Vagina (tissue), 2 donors: ENCODE data around the gene SPATA46.

Experiments
- POLR2A ChIP-seq, 2 donors: fragments of 450-650 bp; IDR thresholded peaks; one replicate each; pipeline ENCODE4 v1.6.1; 2017; ENCODE audit warnings: antibody characterized with exemption in 2 of 2, mild to moderate bottlenecking in 2 of 2, moderate library complexity in 2 of 2
- POLR2AphosphoS5 ChIP-seq, 2 donors: sonication (generic); formaldehyde crosslinking; IDR thresholded peaks; one replicate each; pipeline ENCODE4 v1.9.0; 2017; ENCODE audit warnings: antibody characterized with exemption in 2 of 2, mild to moderate bottlenecking in 2 of 2, low read depth in 1 of 2; ENCODE audit not compliant: insufficient read depth in 1 of 2
- TF ChIP-seq, protein P1 (sequence below), 3 experiments: fragments of 450-650 bp in 2 of 3; fragments of 200-600 bp in 1 of 3; sonication (generic) in 1 of 3; IDR thresholded peaks; one replicate each; pipeline ENCODE4 v1.5.1; 2017 to 2019; ENCODE audit warnings: antibody characterized with exemption in 3 of 3, mild to moderate bottlenecking in 2 of 3, moderate library complexity in 2 of 3

DNA sequence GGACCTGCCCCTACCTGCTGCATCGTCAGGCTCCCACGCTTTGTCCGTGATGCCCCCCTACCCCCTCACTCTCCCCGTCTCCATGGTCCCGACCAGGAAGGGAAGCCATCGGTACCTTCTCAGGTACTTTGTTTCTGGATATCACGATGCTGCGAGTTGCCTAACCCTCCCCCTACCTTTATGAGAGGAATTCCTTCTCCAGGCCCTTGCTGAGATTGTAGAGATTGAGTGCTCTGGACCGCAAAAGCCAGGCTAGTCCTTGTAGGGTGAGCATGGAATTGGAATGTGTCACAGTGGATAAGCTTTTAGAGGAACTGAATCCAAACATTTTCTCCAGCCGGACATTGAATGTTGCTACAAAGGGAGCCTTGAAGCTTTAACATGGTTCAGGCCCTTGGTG, 8.9 kb downstream of the SPATA46 start:
- no peak for TF ChIP-seq POLR2AphosphoS5 (IDR thresholded peaks at IDR 0.05; ENCODE audit: insufficient read depth in 1 of 2, low read depth in 1 of 2)
- TF ChIP-seq, protein P1, sequence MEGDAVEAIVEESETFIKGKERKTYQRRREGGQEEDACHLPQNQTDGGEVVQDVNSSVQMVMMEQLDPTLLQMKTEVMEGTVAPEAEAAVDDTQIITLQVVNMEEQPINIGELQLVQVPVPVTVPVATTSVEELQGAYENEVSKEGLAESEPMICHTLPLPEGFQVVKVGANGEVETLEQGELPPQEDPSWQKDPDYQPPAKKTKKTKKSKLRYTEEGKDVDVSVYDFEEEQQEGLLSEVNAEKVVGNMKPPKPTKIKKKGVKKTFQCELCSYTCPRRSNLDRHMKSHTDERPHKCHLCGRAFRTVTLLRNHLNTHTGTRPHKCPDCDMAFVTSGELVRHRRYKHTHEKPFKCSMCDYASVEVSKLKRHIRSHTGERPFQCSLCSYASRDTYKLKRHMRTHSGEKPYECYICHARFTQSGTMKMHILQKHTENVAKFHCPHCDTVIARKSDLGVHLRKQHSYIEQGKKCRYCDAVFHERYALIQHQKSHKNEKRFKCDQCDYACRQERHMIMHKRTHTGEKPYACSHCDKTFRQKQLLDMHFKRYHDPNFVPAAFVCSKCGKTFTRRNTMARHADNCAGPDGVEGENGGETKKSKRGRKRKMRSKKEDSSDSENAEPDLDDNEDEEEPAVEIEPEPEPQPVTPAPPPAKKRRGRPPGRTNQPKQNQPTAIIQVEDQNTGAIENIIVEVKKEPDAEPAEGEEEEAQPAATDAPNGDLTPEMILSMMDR (IDR thresholded peaks at IDR 0.05) = no peak
- no peak for TF ChIP-seq POLR2A (IDR thresholded peaks at IDR 0.05)
